CD4-positive, alpha-beta T cell treated with Interleukin-1 beta for 1 hour (primary cell): ENCODE data around the gene PANK2.
"Not testable (repeated sequence)": the region's sequence is repeated elsewhere in the genome, so short reads cannot be mapped to it uniquely, and the experiment has no call there.

Experiments
- DNase-seq, 2 donors: peaks; one replicate each; pipeline ENCODE4 v3.0.0-alpha.2; 2020 to 2022

The PANK2 gene

GRCh38 chr20:3888622-3889488 lies at the start of gene PANK2:
PANK2 (plus strand) TSS chr20:3889387.
- DNase-seq, result peak; percentile 96 to 97

- not testable (repeated sequence) for DNase-seq
Measured at GRCh38 chr20:3840201-3840600, 49.0 kb upstream of the PANK2 start.

- no peak for DNase-seq
Measured at GRCh38 chr20:3842348-3842930, 46.7 kb upstream of the PANK2 start.

GRCh38 chr20:3843490-3843889 lies 45.7 kb upstream of the PANK2 start:
- no peak for DNase-seq

- not testable (repeated sequence) for DNase-seq
Measured at GRCh38 chr20:3843990-3844619, 45.1 kb upstream of the PANK2 start.

- no peak for DNase-seq
Measured at GRCh38 chr20:3846378-3846739, 42.8 kb upstream of the PANK2 start.

- DNase-seq, result peak; percentile 84 to 86
Measured at GRCh38 chr20:3846740-3847428, 42.3 kb upstream of the PANK2 start, which contains the start of gene MAVS. MAVS (plus strand) TSS chr20:3846834; CDS start chr20:3854625, 7,791 bp downstream.

GRCh38 chr20:3847429-3847940 lies 41.7 kb upstream of the PANK2 start:
- DNase-seq, result no peak

GRCh38 chr20:3848565-3848964 lies 40.6 kb upstream of the PANK2 start:
- no peak for DNase-seq

- no peak for DNase-seq
Measured at GRCh38 chr20:3854462-3854871, 34.7 kb upstream of the PANK2 start.

GRCh38 chr20:3857405-3857804 lies 31.8 kb upstream of the PANK2 start:
- DNase-seq, result no peak

- DNase-seq, result no peak
Measured at GRCh38 chr20:3858689-3859088, 30.5 kb upstream of the PANK2 start.

GRCh38 chr20:3861191-3861590 lies 28.0 kb upstream of the PANK2 start:
- no peak for DNase-seq

GRCh38 chr20:3862333-3862732 lies 26.9 kb upstream of the PANK2 start:
- DNase-seq, result no peak

GRCh38 chr20:3863317-3863716 lies 25.9 kb upstream of the PANK2 start:
- DNase-seq, result no peak

GRCh38 chr20:3864518-3864917 lies 24.7 kb upstream of the PANK2 start:
- DNase-seq, result no peak

- no peak for DNase-seq
Measured at GRCh38 chr20:3865152-3865886, 23.9 kb upstream of the PANK2 start.

GRCh38 chr20:3865887-3866407 lies 23.2 kb upstream of the PANK2 start:
- no peak for DNase-seq

- no peak for DNase-seq
Measured at GRCh38 chr20:3866464-3866863, 22.7 kb upstream of the PANK2 start.

- no peak for DNase-seq
Measured at GRCh38 chr20:3867802-3868201, 21.4 kb upstream of the PANK2 start.

GRCh38 chr20:3869839-3870634 lies 19.1 kb upstream of the PANK2 start:
- no peak for DNase-seq
